Renal cortex interstitium (tissue), 15 donors: Measurements from ENCODE around the gene KLHL6. TPM values are rescaled to one million over a fixed set of nuclear protein-coding genes. Genes with fewer than 3 reads are reported as not detected.
A peak's percentile ranks its signal among the peaks of the same experiment; 100 is the strongest.

Experiments
- DNase-seq, 11 donors: peaks; one replicate each; pipeline ENCODE4 v3.0.0-alpha.2; 2013; ENCODE audit warnings: low read depth in 9 of 11, low spot score in 4 of 11; ENCODE audit errors: extremely low read depth in 1 of 11
- long read RNA-seq, 16 experiments: transcript quantifications; one replicate each; lab custom pipeline, GENCODE V29; 2026
- polyA plus RNA-seq, 3 donors: library from polyadenylated mRNA; unstranded; fragments of 120-200 nt; gene quantifications; one replicate each; pipeline ENCODE4 v1.2.1, GENCODE V29; 2013; ENCODE audit not compliant: insufficient read length in 3 of 3

KLHL6 gene, protein sequence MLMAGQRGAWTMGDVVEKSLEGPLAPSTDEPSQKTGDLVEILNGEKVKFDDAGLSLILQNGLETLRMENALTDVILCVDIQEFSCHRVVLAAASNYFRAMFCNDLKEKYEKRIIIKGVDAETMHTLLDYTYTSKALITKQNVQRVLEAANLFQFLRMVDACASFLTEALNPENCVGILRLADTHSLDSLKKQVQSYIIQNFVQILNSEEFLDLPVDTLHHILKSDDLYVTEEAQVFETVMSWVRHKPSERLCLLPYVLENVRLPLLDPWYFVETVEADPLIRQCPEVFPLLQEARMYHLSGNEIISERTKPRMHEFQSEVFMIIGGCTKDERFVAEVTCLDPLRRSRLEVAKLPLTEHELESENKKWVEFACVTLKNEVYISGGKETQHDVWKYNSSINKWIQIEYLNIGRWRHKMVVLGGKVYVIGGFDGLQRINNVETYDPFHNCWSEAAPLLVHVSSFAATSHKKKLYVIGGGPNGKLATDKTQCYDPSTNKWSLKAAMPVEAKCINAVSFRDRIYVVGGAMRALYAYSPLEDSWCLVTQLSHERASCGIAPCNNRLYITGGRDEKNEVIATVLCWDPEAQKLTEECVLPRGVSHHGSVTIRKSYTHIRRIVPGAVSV
- 1 to 10 TPM; 1.2 to 1.9 (median 1.2) TPM for polyA plus RNA-seq
- long read RNA-seq, donor 1, result 0 reads
- long read RNA-seq, donor 2, full-length matches to known transcripts, result 1 of 1 reads
- long read RNA-seq, donor 2, partial matches to known transcripts, result 0 of 1 reads
- long read RNA-seq, donor 2, other reads (novel, unspliced or antisense), result 0 of 1 reads
- long read RNA-seq, donor 3, result 0 reads
- long read RNA-seq, donor 4, result 0 reads
- long read RNA-seq, donor 5, result 0 reads
- long read RNA-seq, donor 6, result 0 reads
- long read RNA-seq, donor 7, result 0 reads
- long read RNA-seq, donor 8, result 0 reads
- long read RNA-seq, donor 9, full-length matches to known transcripts, result 2 of 2 reads
- long read RNA-seq, donor 9, partial matches to known transcripts, result 0 of 2 reads
- long read RNA-seq, donor 9, other reads (novel, unspliced or antisense), result 0 of 2 reads
- long read RNA-seq, donor 10, result 0 reads
- long read RNA-seq, donor 11, result 0 reads
- long read RNA-seq, donor 12, result 0 reads
- long read RNA-seq, donor 13, result 0 reads
- long read RNA-seq, donor 14, result 0 reads
- long read RNA-seq, donor 15, result 0 reads
- long read RNA-seq, donor 16, full-length matches to known transcripts, result 2 of 2 reads
- long read RNA-seq, donor 16, partial matches to known transcripts, result 0 of 2 reads
- long read RNA-seq, donor 16, other reads (novel, unspliced or antisense), result 0 of 2 reads

DNA sequence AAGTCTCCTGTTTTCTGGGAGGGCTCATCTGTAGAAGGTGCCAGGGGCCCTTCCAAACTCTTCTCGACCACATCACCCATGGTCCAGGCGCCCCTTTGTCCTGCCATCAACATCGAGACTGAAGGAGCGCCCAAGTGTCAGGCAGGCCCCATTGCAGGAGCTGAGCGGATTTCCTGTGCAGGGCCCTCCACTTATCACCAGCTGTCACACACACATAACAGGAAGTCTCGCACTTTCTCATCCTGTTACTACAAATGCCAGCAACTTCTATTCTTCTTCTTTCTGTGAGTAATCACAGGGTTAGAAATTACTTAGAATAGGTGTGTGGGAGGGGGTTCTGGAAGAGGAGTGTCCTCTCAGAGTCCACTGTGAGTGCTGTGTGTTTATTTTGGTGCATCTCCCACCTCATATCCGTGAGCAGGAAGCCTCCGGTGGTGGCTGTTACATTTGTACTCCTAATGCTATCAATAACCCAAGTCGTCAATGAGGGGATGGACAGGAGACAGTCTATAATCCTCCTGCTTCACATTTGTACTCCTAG lies at the start of gene KLHL6:
Gene KLHL6 (minus strand): TSS at position 166 of the 541 bp plus-strand sequence. CDS start 53 bp downstream, at position 113.
- DNase-seq, result no peak

GRCh38 chr3:183597959-183598358 lies 42.5 kb upstream of the KLHL6 start:
- no peak for DNase-seq

GRCh38 chr3:183594636-183595035 lies 39.1 kb upstream of the KLHL6 start:
- DNase-seq, result no peak

- DNase-seq, result no peak
These were observed 37.3 kb upstream of the KLHL6 start for GRCh38 chr3:183592821-183593220.

DNA sequence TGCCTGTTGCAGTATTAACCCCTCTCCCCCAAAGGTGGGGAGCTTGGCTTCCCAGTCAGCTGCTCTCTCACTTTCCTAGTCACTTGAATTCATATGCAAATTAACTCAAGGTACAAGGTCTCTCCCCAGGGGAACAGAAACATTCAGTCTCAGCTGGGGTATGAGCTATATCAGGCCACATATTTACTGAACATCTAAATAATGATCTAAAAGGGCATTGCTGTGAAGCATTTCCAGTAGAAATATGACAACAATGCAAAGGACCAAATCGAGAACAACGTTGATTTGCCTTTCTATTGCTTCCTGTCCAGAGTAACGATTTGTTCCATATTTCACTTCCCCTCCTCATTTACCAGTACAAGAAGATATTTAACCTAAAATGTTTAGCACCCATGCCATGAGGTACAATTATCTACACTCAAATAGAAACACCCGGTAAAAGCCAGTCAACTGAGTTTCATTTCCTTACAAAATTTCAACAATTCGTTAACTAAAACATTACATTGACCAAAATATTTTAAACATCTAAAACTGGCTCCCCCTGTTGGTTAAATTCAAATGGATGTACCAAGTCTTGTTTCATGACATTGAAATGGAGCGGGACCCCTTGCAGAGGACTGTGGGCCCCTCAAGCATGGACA lies 36.5 kb upstream of the KLHL6 start:
- DNase-seq, result no peak

DNA sequence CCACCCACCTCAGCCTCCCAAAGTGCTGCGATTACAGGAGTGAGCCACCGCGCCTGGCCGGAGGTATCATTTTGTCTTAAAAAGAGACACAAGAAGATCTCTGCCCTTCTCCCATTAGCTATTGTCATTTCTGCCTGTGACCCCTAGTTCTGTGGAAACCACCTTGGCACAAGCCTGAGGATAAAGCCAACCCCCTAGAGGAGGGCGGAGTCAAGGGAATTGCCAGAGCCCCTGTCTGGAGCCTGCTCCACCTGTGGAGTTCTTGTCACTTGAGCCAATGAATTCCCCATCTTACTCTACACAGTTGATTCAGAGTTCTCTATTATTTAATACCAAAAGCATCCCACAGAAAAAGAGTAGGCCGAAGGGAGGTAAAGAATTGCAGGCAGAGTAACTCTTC lies 34.9 kb upstream of the KLHL6 start:
- no peak for DNase-seq

DNA sequence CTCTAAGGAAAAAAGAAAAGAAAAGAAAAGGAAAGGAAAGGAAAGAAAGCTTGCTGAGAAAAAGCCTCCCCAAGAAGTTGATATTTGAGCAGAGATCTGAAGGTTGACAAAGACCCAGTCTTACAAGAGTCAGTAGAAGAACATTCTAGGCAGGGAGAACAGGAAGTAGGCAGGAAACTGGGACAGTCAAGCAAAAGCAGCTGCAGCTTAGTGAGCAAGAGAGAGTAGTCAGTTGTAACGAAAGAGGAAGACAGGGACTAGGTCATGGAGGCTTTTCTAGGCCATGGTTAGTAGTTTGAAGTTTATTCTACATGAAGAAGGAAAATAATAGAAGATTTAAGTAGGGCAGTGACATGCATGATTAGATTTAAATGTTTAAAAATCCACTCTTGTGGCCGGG lies 31.8 kb upstream of the KLHL6 start:
- DNase-seq, result no peak

GRCh38 chr3:183586477-183586876 lies 31.0 kb upstream of the KLHL6 start:
- no peak for DNase-seq

GRCh38 chr3:183584914-183585280 lies 29.4 kb upstream of the KLHL6 start:
- DNase-seq, result no peak

- peak in 10 of 11 donors; percentile 36 to 59 (median 44) for DNase-seq
These were observed 28.9 kb upstream of the KLHL6 start for GRCh38 chr3:183584246-183584913.

DNA sequence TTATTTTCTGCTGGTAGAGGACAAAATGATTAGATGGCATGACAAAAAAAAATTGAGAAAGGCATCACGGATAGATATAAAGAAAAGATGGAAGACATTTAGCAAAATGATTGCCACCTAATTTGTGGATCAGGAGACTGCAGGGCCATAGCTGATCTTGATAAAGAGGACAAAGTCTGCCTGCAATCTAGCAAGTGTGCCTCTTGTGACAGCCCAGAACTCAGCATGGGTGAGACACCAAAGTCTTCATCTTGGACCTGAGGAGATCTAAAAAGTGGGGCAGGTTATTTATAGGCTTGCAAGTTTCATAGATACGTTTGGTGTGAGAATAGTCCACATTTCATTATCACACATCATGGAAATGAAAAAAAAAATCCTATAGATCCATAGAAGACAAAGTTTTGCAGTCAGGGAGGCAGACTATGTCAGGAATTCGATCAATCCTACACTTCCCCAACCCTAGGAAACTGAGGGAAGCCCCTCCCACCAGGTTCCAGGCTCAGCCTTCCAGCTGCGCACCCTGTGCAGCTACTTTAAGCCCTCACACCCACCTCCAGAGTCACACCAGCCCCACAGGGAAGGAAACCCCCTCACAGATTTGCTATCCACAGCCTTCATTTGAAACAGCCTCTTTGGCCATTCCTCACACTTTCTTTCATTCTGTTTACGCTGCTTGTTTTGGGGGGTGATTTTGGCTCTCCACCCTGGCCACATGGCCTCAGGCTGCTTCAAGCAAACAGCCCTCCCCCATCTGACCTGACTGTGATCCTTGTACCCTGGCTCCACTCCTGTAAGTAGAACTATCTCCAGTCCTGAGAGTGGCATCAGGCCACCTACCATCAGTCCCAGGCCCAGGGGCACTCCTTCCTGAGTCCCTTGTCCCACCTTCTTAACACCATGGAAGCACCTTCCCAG lies 28.1 kb upstream of the KLHL6 start:
- no peak for DNase-seq

DNA sequence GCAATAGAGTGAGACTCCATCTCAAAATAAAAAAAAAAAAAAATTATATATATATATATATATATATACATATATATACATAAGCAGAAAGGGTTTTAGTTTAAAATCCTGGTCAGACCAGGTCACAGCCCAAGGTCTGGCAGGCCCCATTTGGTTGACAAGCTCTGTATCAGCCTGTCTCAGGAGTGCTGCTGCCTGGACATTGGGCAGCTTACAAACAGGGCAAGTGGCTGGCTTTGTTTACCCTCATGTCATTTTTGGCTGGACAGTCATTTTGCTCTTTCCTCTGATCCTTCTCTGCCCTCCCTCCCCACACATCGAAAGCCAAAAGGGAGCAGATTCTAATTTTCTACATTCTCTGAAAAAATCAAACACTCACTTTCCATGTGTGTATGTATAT lies 26.7 kb upstream of the KLHL6 start:
- DNase-seq, result no peak

- no peak for DNase-seq
These were observed 26.1 kb upstream of the KLHL6 start for GRCh38 chr3:183581496-183582155.

DNA sequence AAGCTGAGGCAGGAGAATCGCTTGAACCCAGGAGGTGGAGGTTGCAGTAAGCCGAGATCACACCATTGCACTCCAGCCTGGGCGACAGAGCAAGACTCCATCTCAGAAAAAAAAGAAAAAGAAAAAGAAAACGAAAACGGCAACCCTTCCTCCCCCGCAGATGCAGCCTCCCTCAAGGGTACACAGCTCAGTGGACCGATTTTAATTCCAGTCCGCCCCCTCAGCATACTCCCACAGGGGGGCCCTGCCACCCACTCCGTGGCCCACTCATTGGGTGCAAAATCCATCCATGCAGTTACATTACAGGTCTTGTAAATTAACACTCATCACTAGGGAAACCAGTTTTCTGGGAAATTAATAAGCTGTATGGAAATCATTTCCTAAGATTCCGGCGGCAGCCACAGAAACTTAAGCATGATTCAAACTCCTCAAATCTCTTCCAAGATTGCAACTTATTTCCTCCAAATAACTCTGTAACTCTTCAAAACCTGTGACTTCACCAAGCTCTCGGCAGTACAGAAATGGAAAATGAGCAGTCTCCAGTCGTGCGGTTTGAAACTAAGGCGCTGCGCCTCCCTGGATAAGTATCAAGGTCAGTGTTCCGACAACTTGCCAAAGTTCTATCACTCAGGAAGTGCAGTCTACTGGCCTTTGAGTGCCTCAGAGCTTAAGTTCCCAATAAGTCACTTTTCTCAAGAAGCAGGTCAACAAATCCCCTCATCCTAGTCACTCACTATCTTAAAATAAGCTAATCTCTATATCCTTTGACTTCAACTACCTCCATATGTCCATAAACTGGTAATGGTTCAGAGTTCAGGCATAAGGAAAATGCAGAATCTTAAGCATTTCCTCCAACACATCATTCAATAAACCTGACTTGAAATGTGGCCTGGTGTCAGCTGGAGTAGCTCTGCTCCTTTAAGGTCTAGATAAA lies 24.7 kb upstream of the KLHL6 start:
- no peak for DNase-seq

DNA sequence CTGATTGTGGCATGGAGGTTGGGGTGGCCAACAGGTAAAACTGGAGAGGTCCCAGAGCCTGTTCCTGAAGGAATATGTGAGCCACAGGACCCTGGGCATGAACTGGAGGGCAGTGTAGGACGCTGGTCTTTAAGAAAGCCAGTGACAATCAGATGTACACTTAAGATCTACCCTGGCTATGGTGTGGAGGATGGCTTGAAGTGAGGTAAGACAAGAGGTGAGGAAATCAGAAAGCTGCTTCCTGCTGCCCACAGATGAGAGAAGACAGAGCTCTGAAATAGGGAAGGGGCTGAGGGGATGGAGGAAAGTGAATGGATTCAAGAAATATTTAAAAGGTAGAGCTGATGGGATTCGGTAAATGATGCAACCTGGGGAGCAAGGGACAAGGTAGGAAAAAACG lies 22.7 kb upstream of the KLHL6 start:
- no peak for DNase-seq

DNA sequence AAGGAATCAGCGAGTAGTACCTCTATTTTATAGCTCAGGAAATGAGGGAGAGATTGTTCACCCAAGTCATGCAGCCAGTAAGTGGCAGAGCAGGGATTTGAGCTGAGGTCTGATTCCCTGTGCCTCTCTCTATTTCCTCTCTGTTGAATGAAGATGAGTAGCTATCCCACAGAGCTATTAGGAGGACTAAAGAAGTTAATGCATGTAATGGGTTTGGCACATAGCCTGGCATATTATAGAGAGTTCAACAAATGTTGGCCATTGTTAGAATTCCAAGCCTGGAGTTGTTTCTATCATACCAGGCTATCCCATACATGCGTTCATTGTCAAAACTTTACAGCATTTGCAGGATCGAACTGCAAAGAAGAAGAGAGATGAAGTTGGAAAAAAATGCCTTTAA lies 21.8 kb upstream of the KLHL6 start:
- DNase-seq, result no peak
